Measurements from ENCODE around the gene RHBG. TPM values are rescaled to one million over a fixed set of nuclear protein-coding genes. Genes with fewer than 3 reads are reported as not detected.

RHBG gene
- total RNA-seq, 1 experiment from 2014 or later: not detected

GRCh38 chr1:156418416-156419070 is 49.5 kb downstream of the RHBG start:
- Histone ChIP-seq H3K9me3 (replicated peaks) (no peaks in the 10 kb centered on the region), H3K27ac (no peak overlapping the region), H3K36me3 (no peaks in the 10 kb centered on the region), H3K4me1 (no peaks in the 10 kb centered on the region), H3K27me3 (peaks cover 17% of the 10 kb centered on the region; the same call in 1 of the 2 replicates), H3K4me3 (no peak overlapping the region)
- DNase-seq: no peak

GRCh38 chr1:156419854-156420204 is 50.8 kb downstream of the RHBG start:
- Histone ChIP-seq H3K27ac (no peak overlapping the region), H3K36me3 (no peaks in the 10 kb centered on the region), H3K27me3 (peaks cover 26% of the 10 kb centered on the region; the same call in 1 of the 2 replicates), H3K9me3 (replicated peaks) (no peaks in the 10 kb centered on the region), H3K4me1 (no peaks in the 10 kb centered on the region), H3K4me3 (no peak overlapping the region)
- DNase-seq: no peak

GRCh38 chr1:156420205-156421061 is 51.4 kb downstream of the RHBG start:
- Histone ChIP-seq H3K27ac (no peak overlapping the region), H3K9me3 (replicated peaks) (no peaks in the 10 kb centered on the region), H3K4me3 (no peak overlapping the region), H3K36me3 (no peaks in the 10 kb centered on the region), H3K27me3 (peaks cover 28% of the 10 kb centered on the region; the same call in 1 of the 2 replicates), H3K4me1 (no peaks in the 10 kb centered on the region)
- DNase-seq: no peak

GRCh38 chr1:156421062-156421938 is 52.3 kb downstream of the RHBG start:
- H3K27me3 ChIP-seq: peaks cover 28% of the 10 kb centered on the region; the same call in 1 of the 2 replicates
- H3K27ac ChIP-seq: no peak overlapping the region
- no peaks in the 10 kb centered on the region for H3K4me1 ChIP-seq
- no peak overlapping the region for H3K4me3 ChIP-seq
- peak in 1 of 2 experiments; percentile 11 for DNase-seq
- no peaks in the 10 kb centered on the region for H3K36me3 ChIP-seq
- no peaks in the 10 kb centered on the region for H3K9me3 ChIP-seq (replicated peaks)

- Histone ChIP-seq H3K9me3 (replicated peaks) (no peaks in the 10 kb centered on the region), H3K4me1 (no peaks in the 10 kb centered on the region), H3K4me3 (no peak overlapping the region), H3K27ac (no peak overlapping the region), H3K27me3 (peaks cover 28% of the 10 kb centered on the region; the same call in 1 of the 2 replicates), H3K36me3 (no peaks in the 10 kb centered on the region)
- DNase-seq: no peak
Measured at GRCh38 chr1:156421939-156422601, 53.1 kb downstream of the RHBG start.

- Histone ChIP-seq H3K36me3 (no peaks in the 10 kb centered on the region), H3K27me3 (peaks cover 32% of the 10 kb centered on the region; the same call in 1 of the 2 replicates), H3K9me3 (replicated peaks) (no peaks in the 10 kb centered on the region), H3K4me1 (no peaks in the 10 kb centered on the region), H3K4me3 (no peak overlapping the region), H3K27ac (no peak overlapping the region)
- DNase-seq: no peak
Measured at GRCh38 chr1:156422602-156423091, 53.6 kb downstream of the RHBG start.

GRCh38 chr1:156423422-156424352 is 54.7 kb downstream of the RHBG start:
- H3K4me1 ChIP-seq: no peaks in the 10 kb centered on the region
- peaks cover 37% of the 10 kb centered on the region; the same call in 1 of the 2 replicates for H3K27me3 ChIP-seq
- H3K27ac ChIP-seq: no peak overlapping the region
- no peak overlapping the region for H3K4me3 ChIP-seq
- H3K9me3 ChIP-seq (replicated peaks): no peaks in the 10 kb centered on the region
- no peak for DNase-seq
- no peaks in the 10 kb centered on the region for H3K36me3 ChIP-seq

GRCh38 chr1:156424806-156425432 is 55.9 kb downstream of the RHBG start:
- no peaks in the 10 kb centered on the region for H3K9me3 ChIP-seq (replicated peaks)
- H3K27me3 ChIP-seq: peaks cover 29% of the 10 kb centered on the region; the same call in 1 of the 2 replicates
- no peaks in the 10 kb centered on the region for H3K36me3 ChIP-seq
- H3K4me3 ChIP-seq: no peak overlapping the region
- DNase-seq: no peak
- no peaks in the 10 kb centered on the region for H3K4me1 ChIP-seq
- H3K27ac ChIP-seq: no peak overlapping the region

GRCh38 chr1:156425943-156426342 is 56.9 kb downstream of the RHBG start:
- no peaks in the 10 kb centered on the region for H3K4me1 ChIP-seq
- no peaks in the 10 kb centered on the region for H3K36me3 ChIP-seq
- H3K9me3 ChIP-seq (replicated peaks): no peaks in the 10 kb centered on the region
- no peak overlapping the region for H3K27ac ChIP-seq
- H3K27me3 ChIP-seq: peaks cover 29% of the 10 kb centered on the region; the same call in 1 of the 2 replicates
- no peak overlapping the region for H3K4me3 ChIP-seq
- no peak for DNase-seq

GRCh38 chr1:156427957-156428356 is 58.9 kb downstream of the RHBG start:
- Histone ChIP-seq H3K4me3 (no peak overlapping the region), H3K27ac (no peak overlapping the region), H3K27me3 (peaks cover 21% of the 10 kb centered on the region), H3K9me3 (replicated peaks) (no peaks in the 10 kb centered on the region), H3K36me3 (no peaks in the 10 kb centered on the region), H3K4me1 (no peaks in the 10 kb centered on the region)
- no peak for DNase-seq

GRCh38 chr1:156428746-156429288 is 59.8 kb downstream of the RHBG start:
- H3K4me1 ChIP-seq: no peaks in the 10 kb centered on the region
- no peak for DNase-seq
- peaks cover 19% of the 10 kb centered on the region for H3K27me3 ChIP-seq
- no peaks in the 10 kb centered on the region for H3K36me3 ChIP-seq
- no peak overlapping the region for H3K27ac ChIP-seq
- no peaks in the 10 kb centered on the region for H3K9me3 ChIP-seq (replicated peaks)
- H3K4me3 ChIP-seq: no peak overlapping the region

GRCh38 chr1:156429313-156430060 is 60.5 kb downstream of the RHBG start:
- peaks cover 15% of the 10 kb centered on the region for H3K27me3 ChIP-seq
- no peaks in the 10 kb centered on the region for H3K4me1 ChIP-seq
- H3K9me3 ChIP-seq (replicated peaks): no peaks in the 10 kb centered on the region
- H3K4me3 ChIP-seq: no peak overlapping the region
- DNase-seq: no peak
- no peak overlapping the region for H3K27ac ChIP-seq
- no peaks in the 10 kb centered on the region for H3K36me3 ChIP-seq
